CD4-positive, alpha-beta T cell treated with Interleukin-6 at 100 ng/mL for 8 hours (primary cell): ENCODE data around the gene SCAMP2.

Experiments
- DNase-seq: peaks from one replicate; pipeline ENCODE4 v3.0.0-alpha.2; 2020; ENCODE audit warnings: mixed read lengths, low spot score

The SCAMP2 gene

GRCh38 chr15:74858369-74858740, 14.8 kb downstream of the SCAMP2 start:
- DNase-seq: no peak

- DNase-seq: no peak
Measured at GRCh38 chr15:74857671-74858368, 15.3 kb downstream of the SCAMP2 start.

- DNase-seq: no peak
Measured at GRCh38 chr15:74857082-74857655, 16.0 kb downstream of the SCAMP2 start.

GRCh38 chr15:74856537-74856936, 16.6 kb downstream of the SCAMP2 start:
- DNase-seq: no peak

GRCh38 chr15:74855857-74856256, 17.3 kb downstream of the SCAMP2 start:
- no peak for DNase-seq

- no peak for DNase-seq
Measured at GRCh38 chr15:74854453-74855022, 18.6 kb downstream of the SCAMP2 start.

GRCh38 chr15:74851960-74852359, 21.2 kb downstream of the SCAMP2 start:
- no peak for DNase-seq

- no peak for DNase-seq
Measured at GRCh38 chr15:74850393-74850792, 22.8 kb downstream of the SCAMP2 start.

- DNase-seq: no peak
Measured at GRCh38 chr15:74847432-74847831, 25.7 kb downstream of the SCAMP2 start.

GRCh38 chr15:74845581-74845980, 27.6 kb downstream of the SCAMP2 start:
- peak; percentile 35 for DNase-seq

GRCh38 chr15:74845208-74845568, 28.0 kb downstream of the SCAMP2 start:
- DNase-seq: peak; percentile 74

- DNase-seq: no peak
Measured at GRCh38 chr15:74844319-74845207, 28.6 kb downstream of the SCAMP2 start.

GRCh38 chr15:74843891-74844299, 29.3 kb downstream of the SCAMP2 start:
- DNase-seq: no peak

- no peak for DNase-seq
Measured at GRCh38 chr15:74843445-74843828, 29.7 kb downstream of the SCAMP2 start.

- DNase-seq: peak; percentile 91
Measured at GRCh38 chr15:74842581-74843444, 30.4 kb downstream of the SCAMP2 start, which contains the start of gene ULK3. TSS of gene ULK3 (minus strand) at chr15:74843156. CDS start at chr15:74843105, 51 bp downstream.

- DNase-seq: no peak
Measured at GRCh38 chr15:74841891-74842373, 31.2 kb downstream of the SCAMP2 start.

GRCh38 chr15:74840851-74841775, 32.1 kb downstream of the SCAMP2 start:
- no peak for DNase-seq

GRCh38 chr15:74839526-74840395, 33.4 kb downstream of the SCAMP2 start:
- DNase-seq: no peak
